ENCODE data around the gene LSS.

- TF ChIP-seq POLR2A (IDR thresholded peaks at IDR 0.05) (no peak), CTCF (IDR thresholded peaks at IDR 0.05) (no peak)
Measured at GRCh38 chr21:46219591-46220239, 8.9 kb downstream of the LSS start.

All from Peyer's patch (tissue), 4 donors.